Heart right ventricle (tissue), 16 donors: ENCODE data around the gene TOMM34. TPM values are rescaled to one million over a fixed set of nuclear protein-coding genes. Genes with fewer than 3 reads are reported as not detected.

Experiments used
- ATAC-seq, 8 donors: fragments of 200-7000 bp; cut with Tn5 transposase; one replicate each; pipeline ENCODE4 v1.9.1; 2020; ENCODE audit warnings: mild to moderate bottlenecking in 8 of 8, moderate library complexity in 8 of 8, moderate number of reproducible peaks in 1 of 8
- DNase-seq, 2 donors: peaks; one replicate each; pipeline ENCODE4 v3.0.0-alpha.2; 2020
- H3K27ac ChIP-seq, 10 donors: fragments of 200-600 bp; sonication (generic) in 2 of 10; one replicate each; pipeline versions ENCODE4 v1.5.0 to v1.8.0; 2020 to 2022; ENCODE audit warnings: mild to moderate bottlenecking in 3 of 10
- H3K27me3 ChIP-seq, 7 donors: fragments of 200-600 bp; one replicate each; pipeline ENCODE4 v1.8.0; 2021 to 2022; ENCODE audit warnings: mild to moderate bottlenecking in 2 of 7
- H3K36me3 ChIP-seq, 9 donors: fragments of 200-600 bp; sonication (generic) in 1 of 9; one replicate each; pipeline versions ENCODE4 v1.5.0 to v1.8.0; 2020 to 2022; ENCODE audit warnings: mild to moderate bottlenecking in 2 of 9
- H3K4me1 ChIP-seq, 9 donors: fragments of 200-600 bp; sonication (generic) in 1 of 9; one replicate each; pipeline versions ENCODE4 v1.5.0 to v1.8.0; 2020 to 2022; ENCODE audit warnings: mild to moderate bottlenecking in 4 of 9
- H3K4me3 ChIP-seq, 10 donors: fragments of 200-600 bp; sonication (generic) in 2 of 10; one replicate each; pipeline versions ENCODE4 v1.5.0 to v1.8.0; 2020 to 2022; ENCODE audit warnings: mild to moderate bottlenecking in 7 of 10, moderate library complexity in 2 of 10
- H3K9me3 ChIP-seq, 11 donors: fragments of 200-600 bp in 10 of 11; sonication (generic) in 2 of 11; one replicate each; pipeline versions ENCODE4 v1.5.0 to v1.8.0; 2013 to 2022; ENCODE audit warnings: mild to moderate bottlenecking in 2 of 11, control low read depth in 1 of 11, moderate library complexity in 1 of 11
- CTCF ChIP-seq, 9 donors: fragments of 200-600 bp; sonication (generic) in 2 of 9; IDR thresholded peaks; one replicate each; pipeline versions ENCODE4 v1.5.0 to v1.8.0; 2021 to 2022; ENCODE audit warnings: antibody characterized with exemption in 9 of 9, mild to moderate bottlenecking in 5 of 9, moderate library complexity in 1 of 9
- WGBS, 2 donors: extraction: QIAGEN DNeasy Blood & Tissue Kit; methylation state at CpG; one replicate each; pipeline ENCODE4 v1.1.7; 2013; ENCODE audit warnings: inconsistent platforms in 1 of 2; 5-methylcytosine and 5-hydroxymethylcytosine counted together
- intact Hi-C, 10 donors: fragments of 100-400 bp; cut with DNase I; formaldehyde crosslinking; loops; one replicate each; pipeline versions ENCODE4 v1.11.1 to v1.14.2; 2022
- polyA plus RNA-seq, 2 donors: library from polyadenylated mRNA; stranded (reverse); fragments of 200-250 nt; gene quantifications; one replicate each; pipeline ENCODE4 v1.2.3, GENCODE V29; 2013
- total RNA-seq, 10 donors: library from RNA; stranded (reverse); fragmentation: NEBNext Ultra II Directional in 3 of 10; extraction: Animal tissue kit (Norgen Biotek cat#: 25700) in 3 of 10; gene quantifications; one replicate each; pipeline versions ENCODE4 v1.2.1 to v1.2.4, GENCODE V29; 2021 to 2023
- donor health status: Arrhythmogenic right ventricular cardiomyopathy.
- donor health status: ischemic (EF 13 %, LVEDD 7.1; RV severe dilation, severe dysfunction).
- donor health status: healthy with polysubstance abuse.
- donor health status: DM: no; HTN: yes; CAD: no.
- donor health status: DM: no; HTN: no; CAD: no.
- donor health status: ischemic (EF 25% LVEDD 6.9; RV normal size, moderate dysfunction).
- donor health status: ischemic (EF 25% LVEDD 5.7; RV mildly dilated, moderate dysfunction).
- donor health status: healthy.
- donor health status: DM: yes; HTN: yes; CAD: no.
- donor health status: Ischemic cardiomyopathy.
- donor health status: ischemic (EF 35%, LVEDD 5.7; RV mildly dilated, moderate dysfunction).
- donor health status: nonischemic (EF 11% LVEDD 7.7; RV severe dilation, severe dysfunction).
- donor health status: DM: yes; HTN: yes; CAD: no.
- donor health status: PGD.
- donor health status: ischemic (EF 29% LVEDD 5.4; RV normal size, mild dysfunction).
- donor health status: nonischemic (EF 23%, LVEDD 6.1; RV moderate dilation, normal function).

TOMM34 gene
- total and polyA plus RNA-seq, 12 donors, result 3.4 to 21.2 (median 10.3) TPM

- H3K4me1 ChIP-seq, result no peaks in the 10 kb centered on the region
- no peak for ATAC-seq
- H3K4me3 ChIP-seq, result no peak overlapping the region
- no peak for DNase-seq
- peaks cover 0 to 37% (median 0%) of the 10 kb centered on the region in 9 donors for H3K36me3 ChIP-seq
- no peaks in the 10 kb centered on the region for H3K9me3 ChIP-seq
- WGBS, 2 donors, result 96 to 98% methylated on average over 10 of the region's 10 CpGs
- no peak for TF ChIP-seq CTCF (IDR thresholded peaks at IDR 0.05)
- intact Hi-C loops, result no loop called here
- no peak overlapping the region for H3K27ac ChIP-seq
- no peaks in the 10 kb centered on the region for H3K27me3 ChIP-seq
Observed at GRCh38 chr20:44918761-44919160, 41.4 kb downstream of the TOMM34 start.

DNA sequence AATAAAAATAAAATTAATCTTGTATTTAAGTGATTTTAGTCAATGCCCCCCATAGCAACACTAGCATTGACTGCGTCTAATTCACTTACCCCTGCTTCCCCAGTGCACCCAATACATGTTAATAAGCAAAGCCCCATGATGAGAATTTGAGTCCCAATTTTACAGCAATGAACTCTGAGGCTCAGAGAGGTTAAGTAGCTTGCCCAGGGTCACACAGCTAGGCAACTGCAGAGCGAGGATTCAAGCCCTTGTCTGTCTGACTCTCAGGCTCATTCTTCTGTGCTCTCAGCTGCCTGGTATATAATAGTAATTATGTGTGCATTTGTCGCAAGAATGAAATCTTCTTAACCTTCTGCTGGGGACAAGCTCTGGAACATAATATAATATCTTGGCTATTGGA, 41.9 kb downstream of the TOMM34 start:
- Histone ChIP-seq H3K27ac (no peak overlapping the region), H3K36me3 (peaks cover 0 to 37% (median 0%) of the 10 kb centered on the region in 9 donors), H3K9me3 (no peaks in the 10 kb centered on the region), H3K4me3 (no peak overlapping the region), H3K27me3 (no peaks in the 10 kb centered on the region), H3K4me1 (no peaks in the 10 kb centered on the region)
- WGBS, 2 donors, result 99% methylated on average over 3 of the region's 3 CpGs
- no peak for DNase-seq
- no peak for TF ChIP-seq CTCF (IDR thresholded peaks at IDR 0.05)
- intact Hi-C loops, result no loop called here
- ATAC-seq, result no peak

GRCh38 chr20:44917399-44917798, 42.8 kb downstream of the TOMM34 start:
- Histone ChIP-seq H3K4me3 (no peak overlapping the region), H3K9me3 (no peaks in the 10 kb centered on the region), H3K27me3 (no peaks in the 10 kb centered on the region), H3K4me1 (no peaks in the 10 kb centered on the region), H3K27ac (no peak overlapping the region), H3K36me3 (peaks cover 0 to 37% (median 0%) of the 10 kb centered on the region in 9 donors)
- TF ChIP-seq CTCF (IDR thresholded peaks at IDR 0.05), result no peak
- 99% methylated on average over 2 of the region's 2 CpGs for WGBS, 2 donors
- intact Hi-C loops, result no loop called here
- DNase-seq (no peak), ATAC-seq (no peak)

- Histone ChIP-seq H3K36me3 (peaks cover 0 to 33% (median 0%) of the 10 kb centered on the region in 9 donors), H3K27ac (no peak overlapping the region), H3K9me3 (no peaks in the 10 kb centered on the region), H3K27me3 (no peaks in the 10 kb centered on the region), H3K4me3 (no peak overlapping the region), H3K4me1 (no peaks in the 10 kb centered on the region)
- intact Hi-C loops, result no loop called here
- TF ChIP-seq CTCF (IDR thresholded peaks at IDR 0.05), result no peak
- WGBS, 2 donors, result 94 to 96% methylated on average over 12 of the region's 12 CpGs
- no peak for DNase-seq
- no peak for ATAC-seq
Observed at GRCh38 chr20:44916586-44916985, 43.6 kb downstream of the TOMM34 start.
